KG1 (cell line): ENCODE measurements around the gene POLG.

Experiments
- DNase-seq: peaks from one replicate; lab custom pipeline; 2025; lab: John Stamatoyannopoulos, UW

The POLG gene

DNA sequence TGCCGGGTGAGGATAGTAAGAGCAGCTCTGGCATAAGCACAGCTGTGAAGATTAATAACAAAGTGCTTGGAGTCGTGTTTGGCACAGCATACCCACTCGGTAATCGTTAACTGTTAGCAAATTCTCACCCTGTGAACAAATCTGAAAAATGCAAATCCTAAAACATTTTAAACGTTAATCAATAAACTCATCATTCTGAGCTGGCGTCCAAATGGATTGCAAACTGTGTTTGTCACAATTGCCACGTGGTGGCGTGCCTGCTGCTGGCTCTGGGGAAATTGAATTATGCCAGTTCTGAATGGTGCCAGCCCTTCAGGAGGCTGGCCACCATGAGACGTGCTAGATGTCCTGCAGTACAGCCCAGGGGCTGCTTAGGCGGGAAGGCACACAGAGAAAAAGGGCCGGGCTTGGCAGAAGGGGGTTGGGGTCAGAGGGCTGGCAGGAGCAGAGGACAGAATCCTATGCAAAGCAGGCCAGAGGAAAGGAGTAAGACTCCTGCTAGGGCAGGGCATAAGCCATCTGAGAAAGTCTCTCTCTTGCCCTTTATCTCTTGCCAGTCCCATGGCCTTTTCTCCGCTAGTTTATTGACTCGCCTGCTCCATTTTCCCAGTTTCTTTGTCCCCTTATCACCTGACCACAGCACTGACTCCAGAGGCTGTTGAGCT lies 22.1 kb upstream of the POLG start:
- no peak for DNase-seq

- DNase-seq = no peak
Observed at GRCh38 chr15:89353991-89354390, 19.4 kb upstream of the POLG start.

- no peak for DNase-seq
Observed at GRCh38 chr15:89352476-89352875, 17.9 kb upstream of the POLG start.

DNA sequence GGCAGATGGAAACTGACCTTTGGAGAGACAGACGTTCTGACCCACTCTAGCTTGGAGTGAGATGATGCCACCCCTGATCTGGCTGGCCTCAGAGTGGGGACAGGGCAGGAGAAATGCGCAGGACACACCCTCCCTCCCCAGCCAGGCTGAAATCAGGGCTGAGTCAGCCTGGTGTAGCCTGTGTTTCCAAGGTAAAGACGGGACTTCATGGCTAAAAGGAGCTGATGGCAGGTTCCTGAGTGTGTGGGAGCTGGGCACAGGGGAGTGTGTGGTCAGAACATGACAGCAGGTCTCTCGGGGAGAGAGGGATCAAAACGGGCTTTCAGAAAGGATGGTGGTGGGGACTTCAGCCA lies 14.6 kb upstream of the POLG start:
- no peak for DNase-seq

DNA sequence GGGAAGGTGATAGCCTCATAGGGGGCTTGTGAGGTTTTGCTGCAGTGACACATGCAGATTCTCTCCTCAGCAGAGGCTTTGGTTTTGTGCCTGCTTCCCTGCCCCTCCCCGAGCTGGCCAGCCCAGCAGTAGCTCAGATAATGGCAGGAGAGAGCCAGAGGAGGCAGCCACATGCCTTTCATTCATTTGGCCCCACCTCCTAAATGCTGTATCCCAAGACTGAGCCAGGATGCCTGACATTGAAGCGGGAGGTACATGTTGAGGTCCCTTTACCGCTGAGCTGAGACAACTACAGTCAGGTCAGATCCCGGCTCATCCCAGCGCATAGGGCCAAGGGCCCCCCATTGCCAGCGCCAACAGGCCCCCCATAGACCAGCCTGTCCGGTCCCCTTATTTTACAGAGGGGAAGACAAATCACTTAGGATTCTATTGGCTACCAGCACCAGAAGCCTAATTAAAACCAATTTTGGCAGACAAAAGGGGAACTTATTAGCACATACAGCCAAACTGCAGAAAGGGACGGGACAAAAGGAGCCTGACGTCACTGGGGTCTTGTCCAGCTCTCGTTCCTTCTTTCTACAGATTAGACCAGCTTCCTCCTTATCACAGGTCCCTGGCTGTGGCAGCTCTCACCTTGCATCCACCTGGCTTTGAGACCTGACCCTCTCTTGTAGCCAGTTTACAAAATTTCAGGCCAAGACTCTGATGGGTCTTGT lies 12.1 kb upstream of the POLG start:
- no peak for DNase-seq

DNA sequence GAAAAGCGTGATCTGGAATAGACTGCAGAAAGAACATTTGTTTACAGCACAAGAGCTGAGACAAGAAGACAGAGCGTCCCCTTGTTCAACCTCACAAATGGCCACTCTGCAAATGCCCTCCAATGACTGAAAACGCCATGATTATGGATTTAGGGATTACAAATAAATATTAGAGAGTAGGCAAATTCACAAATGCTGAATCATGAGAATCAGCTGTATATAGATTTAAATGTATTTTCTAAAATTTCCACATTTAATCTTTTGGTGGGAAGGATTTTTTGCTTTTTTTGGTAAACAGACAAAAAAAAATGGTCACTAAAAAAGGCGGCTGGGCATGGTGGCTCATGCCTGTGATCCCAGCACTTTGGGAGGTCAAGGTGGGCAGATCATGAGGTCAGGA lies 10.6 kb upstream of the POLG start:
- DNase-seq = no peak

GRCh38 chr15:89342840-89343239 lies 8.2 kb upstream of the POLG start:
- no peak for DNase-seq

DNA sequence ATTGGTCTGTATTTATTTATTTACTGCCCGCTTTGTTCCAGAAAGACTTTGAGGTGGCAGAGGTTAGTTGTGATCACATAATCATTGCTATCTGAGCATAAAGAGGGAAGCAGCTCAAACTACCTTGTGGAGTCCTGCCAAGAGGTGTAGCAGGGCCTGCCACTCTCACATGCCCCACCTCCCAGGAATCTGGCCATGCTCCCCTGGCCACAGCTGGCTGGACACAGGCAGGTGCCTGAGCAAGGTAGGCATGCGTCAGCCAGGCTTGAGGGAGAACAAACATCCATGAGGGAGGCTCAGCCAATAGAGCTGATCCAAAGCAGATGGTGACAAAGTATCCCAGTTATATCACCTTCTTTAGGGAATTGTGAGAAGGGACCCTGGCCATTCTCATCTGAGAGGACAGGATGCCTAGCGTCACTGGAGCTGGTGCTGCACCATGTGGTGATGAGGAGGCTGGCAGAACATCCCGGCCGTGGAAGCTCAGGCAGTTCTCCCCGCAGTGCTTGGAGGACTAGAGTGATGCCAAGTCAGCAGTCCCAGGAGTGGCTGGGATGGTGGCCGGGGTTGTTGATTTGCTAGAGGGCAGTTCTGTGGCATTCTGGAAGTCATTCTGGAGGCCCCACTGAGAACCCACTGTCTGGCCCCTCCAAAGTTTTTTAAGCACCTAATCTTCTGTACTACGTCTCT lies 6.8 kb upstream of the POLG start:
- no peak for DNase-seq

GRCh38 chr15:89340573-89340972 lies 5.9 kb upstream of the POLG start:
- DNase-seq = no peak

DNA sequence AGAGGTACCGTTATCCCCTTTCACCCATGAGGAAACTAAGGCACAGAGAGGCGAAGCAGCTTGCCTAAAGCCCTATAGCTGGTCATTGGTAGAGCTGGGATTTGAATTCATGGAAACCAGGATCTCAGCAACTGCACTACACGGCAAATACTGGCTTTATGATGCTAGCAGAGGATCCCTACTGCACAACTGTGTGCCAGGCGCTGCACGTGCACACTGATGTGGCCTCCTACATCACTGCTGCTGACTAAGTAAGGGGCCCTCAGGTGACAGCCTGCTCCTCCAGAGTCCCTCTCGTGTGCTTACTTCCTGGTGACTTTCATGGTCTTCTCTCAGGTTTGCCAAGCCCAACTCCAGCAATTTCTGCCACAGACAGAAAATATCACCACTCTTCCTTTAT lies 3.4 kb upstream of the POLG start:
- no peak for DNase-seq

DNA sequence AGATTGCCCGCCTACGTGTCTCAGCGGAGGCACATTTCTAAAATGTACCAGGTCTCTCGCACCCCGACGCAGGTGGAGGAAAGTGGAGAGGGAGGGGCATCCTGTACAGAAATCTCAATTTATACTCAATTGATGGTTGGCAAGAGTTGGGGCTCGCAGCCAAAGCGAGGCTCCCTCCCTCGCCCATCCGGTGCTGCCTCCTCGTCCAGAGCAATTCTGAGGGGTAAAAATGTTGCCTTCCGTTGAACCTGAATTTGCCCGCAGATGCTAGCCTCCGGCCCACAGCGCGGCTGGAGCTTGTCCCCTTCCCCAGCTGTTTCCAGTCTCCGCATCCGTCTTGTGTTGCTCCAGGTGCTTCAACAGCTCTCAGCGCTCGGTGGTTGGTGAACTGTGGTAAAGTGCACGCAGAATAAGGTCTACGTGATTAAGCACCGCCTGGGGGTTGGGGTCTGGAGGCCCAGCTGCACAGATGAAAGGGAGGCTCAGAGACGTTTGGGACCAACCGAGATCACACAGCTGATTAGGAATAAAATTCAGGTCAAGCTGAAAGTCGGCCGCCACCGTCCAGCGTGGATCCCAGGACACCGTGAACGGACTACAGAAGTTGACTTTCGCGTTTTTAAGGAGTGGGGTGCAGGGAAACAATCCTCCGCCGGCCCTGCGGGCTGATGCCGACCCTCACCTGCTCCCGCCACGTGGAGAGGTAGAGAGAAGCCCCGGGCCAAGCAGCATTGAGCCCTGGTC lies 846 bp upstream of the POLG start:
- DNase-seq = no peak

DNA sequence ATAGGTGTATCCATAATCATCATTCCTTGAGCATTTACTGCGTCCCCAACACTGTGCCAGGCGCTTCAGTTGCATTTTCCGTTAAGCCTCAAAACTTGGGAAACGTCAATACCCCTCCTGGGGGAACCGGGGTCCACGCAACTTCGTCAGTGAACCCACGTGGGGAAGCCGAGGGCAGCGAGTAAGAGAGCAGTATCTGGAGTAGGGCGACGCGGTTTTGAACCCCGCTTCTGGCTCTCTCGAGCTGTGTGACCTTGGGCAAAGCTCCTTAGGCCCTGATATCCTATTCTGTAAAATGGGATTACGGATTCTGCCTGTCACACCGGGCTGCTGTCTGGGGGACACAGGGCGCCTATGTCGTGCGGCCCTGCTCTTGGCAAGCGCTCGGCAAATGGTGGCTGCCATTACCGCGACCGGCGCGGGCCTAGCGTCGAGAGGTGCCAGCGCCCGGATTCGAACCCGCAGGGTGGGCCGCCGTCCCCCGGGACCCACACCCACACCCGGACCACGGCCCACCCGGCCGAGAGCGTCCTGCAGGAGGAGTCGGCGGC lies 590 bp downstream of the POLG start:
- no peak for DNase-seq

GRCh38 chr15:89333011-89333860 lies 1.4 kb downstream of the POLG start:
- DNase-seq = no peak

GRCh38 chr15:89332446-89332845 lies 2.2 kb downstream of the POLG start:
- no peak for DNase-seq

GRCh38 chr15:89330881-89331595 lies 3.6 kb downstream of the POLG start:
- DNase-seq = no peak

- DNase-seq = no peak
Observed at GRCh38 chr15:89330119-89330518, 4.5 kb downstream of the POLG start.

DNA sequence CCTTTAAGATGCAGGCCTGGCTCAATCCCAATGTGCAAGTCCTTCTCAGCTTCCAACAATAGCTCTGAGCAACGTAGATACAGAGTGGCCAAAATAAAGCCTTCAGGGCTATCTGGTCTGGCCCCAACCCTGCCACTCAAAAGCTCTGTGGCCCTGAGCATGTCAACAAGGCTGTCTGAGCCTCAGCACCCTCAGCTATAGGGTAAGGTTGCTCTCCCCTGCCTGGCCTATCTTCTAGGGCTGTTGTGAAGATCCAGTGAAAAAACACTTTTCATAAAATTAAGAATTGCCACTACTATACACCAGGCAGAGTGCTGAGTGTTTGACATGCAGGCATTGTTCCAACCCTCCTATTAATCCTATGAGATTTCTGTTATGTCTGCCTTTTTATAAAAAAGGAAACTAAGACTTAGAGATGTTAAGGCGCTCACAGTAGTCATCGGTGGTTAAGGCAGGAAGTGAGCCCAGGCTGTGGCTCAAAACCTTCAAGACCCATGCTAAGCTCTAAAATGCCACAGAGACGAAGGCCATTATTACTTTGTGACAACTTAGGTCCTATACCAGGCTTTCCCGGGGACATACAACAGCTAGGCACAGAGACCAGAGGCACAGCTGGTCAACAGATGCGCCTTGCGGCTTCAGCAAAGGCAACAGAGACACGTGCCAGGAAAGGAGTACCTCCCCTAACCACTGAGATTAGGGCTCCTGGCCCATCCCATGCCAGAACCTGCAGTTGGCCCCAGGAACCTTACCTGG lies 5.1 kb downstream of the POLG start:
- DNase-seq = no peak

DNA sequence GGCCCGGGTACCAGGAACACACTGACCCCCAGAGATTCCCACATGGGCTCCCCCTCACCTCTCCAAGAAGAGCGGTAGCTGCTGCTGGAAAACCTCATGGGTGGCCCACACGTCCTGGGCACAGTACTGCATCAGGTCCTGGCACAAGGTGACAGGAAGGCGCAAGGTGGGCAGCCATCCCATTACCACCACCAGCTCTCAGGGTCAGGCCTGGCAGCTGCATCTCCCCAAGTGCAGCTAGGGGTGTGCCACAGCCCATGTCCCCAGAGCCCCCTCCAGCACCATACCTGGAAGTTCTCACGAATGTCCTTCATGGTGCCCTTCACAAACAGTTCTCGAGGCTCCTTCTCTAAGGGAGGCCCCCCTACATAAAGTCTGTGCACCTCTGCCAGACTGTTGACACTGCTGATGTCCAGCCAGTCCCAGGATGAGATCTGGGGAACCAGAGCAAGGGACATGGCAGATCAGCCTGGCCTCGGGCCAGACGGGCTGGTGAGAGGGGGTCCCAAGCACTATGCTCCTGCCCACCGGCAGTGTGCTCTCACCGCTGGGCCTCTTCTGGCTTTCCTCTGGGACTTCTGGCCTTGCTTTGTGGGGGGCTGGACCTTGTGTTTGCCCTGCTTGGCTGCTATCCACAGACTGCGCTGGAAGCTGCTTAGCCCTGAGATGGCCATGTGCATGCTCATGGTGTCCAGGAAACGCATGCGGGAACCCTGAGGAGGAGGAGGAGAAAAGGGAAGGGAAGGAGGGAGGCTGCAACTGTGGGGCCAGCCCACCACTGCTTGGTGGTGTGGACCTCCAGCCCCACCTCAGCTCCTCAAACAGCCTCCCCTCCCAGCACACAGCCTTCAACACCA lies 6.0 kb downstream of the POLG start:
- no peak for DNase-seq

GRCh38 chr15:89327113-89327512 lies 7.5 kb downstream of the POLG start:
- no peak for DNase-seq
